Measurements from ENCODE around the gene SMIM29. TPM values are rescaled to one million over a fixed set of nuclear protein-coding genes. Genes with fewer than 3 reads are reported as not detected.

The SMIM29 gene
- total and polyA plus RNA-seq, 10 of the 15 experiments (the other 5 are each of a cell fraction or from before 2014, with no cell fraction given) = 7.1 to 30.0 (median 16.2) TPM

DNA sequence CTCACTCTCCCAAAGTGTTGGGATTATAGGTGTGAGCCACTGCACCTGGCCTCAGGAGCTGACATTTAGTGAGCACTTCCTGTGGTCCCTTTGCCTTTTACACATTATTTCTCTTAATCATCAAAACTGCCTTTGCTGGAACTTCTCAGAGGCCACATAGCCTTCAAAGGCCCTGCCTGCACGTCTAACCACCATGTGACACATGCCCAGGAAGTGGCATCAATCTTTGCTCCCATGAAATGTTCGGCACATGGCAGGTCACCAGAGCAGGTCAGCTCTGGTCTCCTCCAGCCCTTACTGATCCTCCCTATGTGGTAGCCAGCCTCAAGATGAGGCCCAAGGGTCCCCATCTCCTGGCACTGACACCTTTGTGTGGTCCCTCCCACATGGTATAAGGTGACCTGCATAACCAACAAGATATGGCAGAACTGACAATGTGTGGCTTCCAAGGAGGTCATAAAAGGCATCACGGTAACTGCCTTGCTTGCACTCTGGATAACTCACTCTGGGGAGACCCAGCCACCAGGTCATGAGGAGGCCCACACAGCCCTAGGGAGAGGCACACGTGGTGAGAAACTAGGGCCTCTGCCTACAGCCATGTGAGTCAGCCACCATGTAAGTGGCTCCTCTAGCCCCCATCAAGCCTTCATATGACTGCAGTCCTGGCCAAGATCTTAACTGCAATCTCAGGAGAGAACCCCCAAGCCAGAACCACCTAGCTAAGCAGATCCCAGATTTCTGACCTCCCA is 40.9 kb downstream of the SMIM29 start:
- ChIA-PET SMC1A (ENCODE audit: uncharacterized antibody, unreplicated experiment) (interaction anchor here (0.8 to 1.1 kb wide), 2 partner anchors 17 to 384 kb away, joined by 3 to 4 read pairs; no protein-coding TSS in a partner anchor), POLR2A (interaction anchor here (0.8 to 1.4 kb wide), 2 partner anchors 9 to 16 kb away, joined by 3 read pairs; no protein-coding TSS in a partner anchor), CTCF (interaction anchor here (0.9 to 1.5 kb wide), 3 partner anchors 11 to 207 kb away, joined by 3 to 5 read pairs (median 3); no protein-coding TSS in a partner anchor), RAD21 (ENCODE audit: unreplicated experiment) (no interaction called here)
- Histone ChIP-seq H3K4me3 (no peak overlapping the region), H2AFZ (ENCODE audit: control insufficient read depth, low read depth, low read length) (no peak overlapping the region), H3K9ac (ENCODE audit: control insufficient read depth, insufficient read depth, low read length) (no peak overlapping the region), H3K27me3 (replicated peaks in 1 of 2; ENCODE audit: control insufficient read depth in 2 of 2, insufficient read depth in 2 of 2, low read length in 1 of 2) (no peaks in the 10 kb centered on the region), H3K27ac (ENCODE audit: control insufficient read depth, insufficient read depth) (no peak overlapping the region), H3K4me1 (ENCODE audit: control insufficient read depth, insufficient read depth, low read length) (no peaks in the 10 kb centered on the region), H3K79me2 (ENCODE audit: control insufficient read depth, insufficient read depth, low read length) (no peaks in the 10 kb centered on the region), H3K4me2 (ENCODE audit: control insufficient read depth, insufficient read depth) (no peak overlapping the region), H3K9me3 (replicated peaks; ENCODE audit: control insufficient read depth, insufficient read depth, low read length) (no peaks in the 10 kb centered on the region), H4K20me1 (ENCODE audit: control insufficient read depth, insufficient read depth) (no peaks in the 10 kb centered on the region), H3K36me3 (ENCODE audit: control insufficient read depth in 2 of 2, insufficient read depth in 2 of 2, low read length in 1 of 2) (no peaks in the 10 kb centered on the region)
- BruUV-seq (replicated peaks) = no TSS peak
- DNase-seq (ENCODE audit: low read depth, low spot score) (no peak), ATAC-seq (no peak), FAIRE-seq (no peak)
- no peak for TF ChIP-seq SMAD5 (IDR thresholded peaks at IDR 0.05; ENCODE audit: low read depth)
- TF ChIP-seq PML (IDR thresholded peaks at IDR 0.05; ENCODE audit: low read length) = no peak
- no peak for TF ChIP-seq NR2F1 (conservative IDR thresholded peaks at IDR 0.05)
- TF ChIP-seq NKRF (conservative IDR thresholded peaks at IDR 0.05) = no peak
- TF ChIP-seq PBX3 (IDR thresholded peaks at IDR 0.05; ENCODE audit: insufficient replicate concordance, low read depth, low read length) = no peak
- TF ChIP-seq LARP7 (IDR thresholded peaks at IDR 0.05) = no peak
- TF ChIP-seq SIN3A (IDR thresholded peaks at IDR 0.05; ENCODE audit: low read depth, low read length) = no peak
- no peak for TF ChIP-seq NFXL1 (IDR thresholded peaks at IDR 0.05; ENCODE audit: borderline replicate concordance)
- no peak for TF ChIP-seq IRF4 (IDR thresholded peaks at IDR 0.05; ENCODE audit: low read depth, low read length)
- TF ChIP-seq CBFB (IDR thresholded peaks at IDR 0.05; ENCODE audit: low read depth) = no peak
- no peak for TF ChIP-seq TCF12 (IDR thresholded peaks at IDR 0.05; ENCODE audit: low read depth, low read length)
- no peak for TF ChIP-seq SP1 (IDR thresholded peaks at IDR 0.05; ENCODE audit: low read depth, low read length)
- TF ChIP-seq BRCA1 (IDR thresholded peaks at IDR 0.05; ENCODE audit: low read depth, low read length) = no peak
- no peak for TF ChIP-seq MAX (IDR thresholded peaks at IDR 0.05; ENCODE audit: low read depth, low read length)
- TF ChIP-seq TCF7 (IDR thresholded peaks at IDR 0.05; ENCODE audit: borderline replicate concordance) = no peak
- no peak for TF ChIP-seq RAD21 (IDR thresholded peaks at IDR 0.05; ENCODE audit: insufficient read depth, low read depth, low read length)
- 56% methylated on average over 4 of the region's 4 CpGs for WGBS (ENCODE audit: insufficient coverage, insufficient replicate concordance, low lambda C conversion rate, missing lambda C conversion rate)
- intact Hi-C loops (cut with micrococcal nuclease; ENCODE audit: unreplicated experiment) = no loop called here
- in situ Hi-C loops (cut with MboI) = no loop called here
